ENCODE measurements around the gene CAPN10. TPM values are rescaled to one million over a fixed set of nuclear protein-coding genes. Genes with fewer than 3 reads are reported as not detected.

The CAPN10 gene
- total and polyA plus RNA-seq, 2 donors (not counting 3 experiments of a cell fraction or from before 2014, with no cell fraction given) = 25.2 to 39.9 TPM

- H3K36me3 ChIP-seq (ENCODE audit: control insufficient read depth in 2 of 2, extremely low read depth in 1 of 2, insufficient read depth in 2 of 2, low read length in 2 of 2) = peaks cover 2 to 22% of the 10 kb centered on the region in 2 experiments
- no TSS peak for BruUV-seq (replicated peaks)
- H3K9ac ChIP-seq (replicated peaks; ENCODE audit: extremely low read depth, insufficient read depth, low read length) = no peak overlapping the region
- H4K20me1 ChIP-seq (replicated peaks; ENCODE audit: control insufficient read depth, extremely low read depth, insufficient read depth, low read length) = no peaks in the 10 kb centered on the region
- no peaks in the 10 kb centered on the region for H3K9me3 ChIP-seq (replicated peaks; ENCODE audit: control insufficient read depth, insufficient read depth, low read length)
- no peaks in the 10 kb centered on the region for H3K9me1 ChIP-seq (replicated peaks; ENCODE audit: control insufficient read depth, extremely low read depth, insufficient read depth, low read length)
- H3K27ac ChIP-seq (ENCODE audit: insufficient read depth, low read depth, low read length) = no peak overlapping the region
- DNase-seq (ENCODE audit: low read depth, low spot score) (no peak), FAIRE-seq (no peak)
- H2AFZ ChIP-seq (ENCODE audit: low read depth, low read length) = no peak overlapping the region
- H3K79me2 ChIP-seq (ENCODE audit: control insufficient read depth, insufficient read depth, low read length) = peaks cover 35% of the 10 kb centered on the region
- intact Hi-C loops (cut with micrococcal nuclease) = no loop called here
- no peak overlapping the region for H3K4me3 ChIP-seq (replicated peaks in 1 of 3; ENCODE audit: insufficient read depth in 1 of 3, low read depth in 1 of 3, low read length in 3 of 3)
- no peaks in the 10 kb centered on the region for H3K27me3 ChIP-seq (ENCODE audit: control insufficient read depth in 2 of 2, insufficient read depth in 2 of 2, low read length in 2 of 2)
- H3K4me1 ChIP-seq (ENCODE audit: control insufficient read depth, extremely low read depth, insufficient read depth, low read length) = peaks cover 11% of the 10 kb centered on the region
- ChIA-PET POLR2A (interaction anchor here (0.6 kb wide), 1 partner anchor 187 kb away, joined by 3 read pairs; no protein-coding TSS in a partner anchor), CTCF (no interaction called here)
- TF ChIP-seq GATA2 (IDR thresholded peaks at IDR 0.05; ENCODE audit: insufficient read depth, insufficient read length, low read depth, low read length) (no peak), POLR2AphosphoS5 (IDR thresholded peaks at IDR 0.05; ENCODE audit: insufficient read depth, low read depth, low read length) (no peak), EZH2 (IDR thresholded peaks at IDR 0.05; ENCODE audit: borderline replicate concordance, low read depth, low read length, severe bottlenecking) (no peak), POLR2A (IDR thresholded peaks at IDR 0.05; ENCODE audit: low read depth, low read length) (no peak), MAX (IDR thresholded peaks at IDR 0.05; ENCODE audit: insufficient read depth, insufficient read length) (no peak), MYC (IDR thresholded peaks at IDR 0.05; ENCODE audit: low read depth, low read length) (no peak), CTCF (IDR thresholded peaks at IDR 0.05; ENCODE audit: extremely low read depth in 1 of 2, insufficient read depth in 1 of 2, low read depth in 1 of 2, low read length in 2 of 2) (no peak), FOS (IDR thresholded peaks at IDR 0.05; ENCODE audit: borderline replicate concordance, insufficient read depth, low read length) (no peak), JUN (IDR thresholded peaks at IDR 0.05; ENCODE audit: borderline replicate concordance, insufficient read depth, insufficient read length, low read depth) (no peak)
- dilution Hi-C loops (cut with MboI; ENCODE audit: extremely low pct_ligation_motif_present, low sequenced_read_pairs) = no loop called here
- H3K4me2 ChIP-seq (ENCODE audit: insufficient read depth, low read length) = no peak overlapping the region
Measured at GRCh38 chr2:240591226-240591625, 4.7 kb downstream of the CAPN10 start.

All from endothelial cell of umbilical vein (primary cell).